IPS-NIHi7 (cell line): ENCODE measurements around the gene MCTP1.

Source experiments
- DNase-seq: peaks from one replicate; pipeline ENCODE4 v3.0.0; 2012; ENCODE audit warnings: mixed read lengths; ENCODE audit errors: extremely low spot score

The MCTP1 gene

GRCh38 chr5:94771742-94772141, 513.2 kb downstream of the MCTP1 start:
- DNase-seq = no peak

- no peak for DNase-seq
Observed at GRCh38 chr5:94769996-94770395, 514.9 kb downstream of the MCTP1 start.

GRCh38 chr5:94761786-94762185, 523.1 kb downstream of the MCTP1 start:
- DNase-seq = no peak

GRCh38 chr5:94761055-94761454, 523.8 kb downstream of the MCTP1 start:
- no peak for DNase-seq

GRCh38 chr5:94759961-94760360, 524.9 kb downstream of the MCTP1 start:
- no peak for DNase-seq

- no peak for DNase-seq
Observed at GRCh38 chr5:94759022-94759421, 525.9 kb downstream of the MCTP1 start.

GRCh38 chr5:94754824-94755223, 530.1 kb downstream of the MCTP1 start:
- no peak for DNase-seq

- no peak for DNase-seq
Observed at GRCh38 chr5:94751460-94751859, 533.4 kb downstream of the MCTP1 start.

GRCh38 chr5:94750681-94751080, 534.2 kb downstream of the MCTP1 start:
- no peak for DNase-seq

GRCh38 chr5:94749042-94749441, 535.9 kb downstream of the MCTP1 start:
- no peak for DNase-seq

GRCh38 chr5:94748212-94748611, 536.7 kb downstream of the MCTP1 start:
- no peak for DNase-seq

GRCh38 chr5:94747371-94747770, 537.5 kb downstream of the MCTP1 start:
- DNase-seq = no peak

GRCh38 chr5:94746731-94747124, 538.2 kb downstream of the MCTP1 start:
- DNase-seq = no peak

GRCh38 chr5:94745786-94746730, 538.8 kb downstream of the MCTP1 start:
- DNase-seq = no peak

GRCh38 chr5:94744906-94745305, 540.0 kb downstream of the MCTP1 start:
- no peak for DNase-seq

GRCh38 chr5:94742852-94743251, 542.0 kb downstream of the MCTP1 start:
- DNase-seq = no peak

GRCh38 chr5:94740286-94740685, 544.6 kb downstream of the MCTP1 start:
- DNase-seq = no peak

GRCh38 chr5:94736498-94736897, 548.4 kb downstream of the MCTP1 start:
- DNase-seq = no peak

- DNase-seq = no peak
Observed at GRCh38 chr5:94731471-94731870, 553.4 kb downstream of the MCTP1 start.

- no peak for DNase-seq
Observed at GRCh38 chr5:94725142-94725541, 559.8 kb downstream of the MCTP1 start.

- DNase-seq = no peak
Observed at GRCh38 chr5:94715768-94716167, 569.1 kb downstream of the MCTP1 start.

- no peak for DNase-seq
Observed at GRCh38 chr5:94711785-94712184, 573.1 kb downstream of the MCTP1 start.

GRCh38 chr5:94709277-94709676, 575.6 kb downstream of the MCTP1 start:
- DNase-seq = no peak

GRCh38 chr5:94707359-94707758, 577.5 kb downstream of the MCTP1 start:
- DNase-seq = no peak
